H1 (cell line): Measurements from ENCODE around the gene TTC4.

Experiments
- CTCF ChIP-seq, 3 experiments: IDR thresholded peaks; 1 replicate in 2 of 3; 2 replicates in 1 of 3; pipeline versions ENCODE4 v1.5.1 to v1.6.1; 2011; ENCODE audit warnings: low read length in 3 of 3, mild to moderate bottlenecking in 3 of 3, inconsistent platforms in 2 of 3, low read depth in 1 of 3, moderate library complexity in 1 of 3; ENCODE audit not compliant: insufficient read depth in 1 of 3; ENCODE audit errors: control extremely low read depth in 1 of 3
- EZH2 ChIP-seq: fragments of 200-600 bp; sonication (generic); IDR thresholded peaks from 2 replicates; pipeline ENCODE4 v1.7.1; 2012; ENCODE audit warnings: low read depth, mild to moderate bottlenecking, moderate library complexity, low read length, inconsistent platforms; ENCODE audit not compliant: severe bottlenecking
- KDM5A ChIP-seq: fragments of 200-600 bp; IDR thresholded peaks from 2 replicates; pipeline ENCODE4 v1.7.1; 2012; ENCODE audit warnings: mild to moderate bottlenecking, low read length, inconsistent platforms, mixed read lengths
- RXRA ChIP-seq: IDR thresholded peaks from 2 replicates; pipeline ENCODE4 v1.6.1; 2011; ENCODE audit warnings: low read depth, mild to moderate bottlenecking, low read length, moderate library complexity; ENCODE audit not compliant: insufficient read depth

GRCh38 chr1:54694771-54695170 is 20.9 kb upstream of the TTC4 start:
- no peak for TF ChIP-seq EZH2
- no peak for TF ChIP-seq KDM5A
- TF ChIP-seq RXRA, result no peak
- TF ChIP-seq CTCF (IDR thresholded peaks at IDR 0.05; ENCODE audit: control extremely low read depth in 1 of 3, insufficient read depth in 1 of 3, low read depth in 1 of 3, low read length in 3 of 3), result no peak
